Lower leg skin (tissue), 4 donors: ENCODE results near the gene CAB39L. TPM values are rescaled to one million over a fixed set of nuclear protein-coding genes. Genes with fewer than 3 reads are reported as not detected.
A peak's percentile ranks its signal among the peaks of the same experiment; 100 is the strongest.

ENCODE experiments used
- DNase-seq, 2 donors: peaks; one replicate each; pipeline ENCODE4 v3.0.0-alpha.2; 2019; ENCODE audit warnings: low spot score in 2 of 2
- H3K4me3 ChIP-seq: fragments of 200-600 bp; sonication (generic); 2 replicates; pipeline ENCODE4 v1.5.1; 2017; ENCODE audit warnings: mild to moderate bottlenecking, low read depth; ENCODE audit not compliant: poor library complexity, severe bottlenecking
- CTCF ChIP-seq, 3 donors: fragments of 450-650 bp; IDR thresholded peaks; one replicate each; pipeline ENCODE4 v1.5.1; 2016; ENCODE audit warnings: antibody characterized with exemption in 3 of 3, mild to moderate bottlenecking in 3 of 3, moderate library complexity in 2 of 3
- POLR2A ChIP-seq, 2 donors: fragments of 450-650 bp; IDR thresholded peaks; one replicate each; pipeline ENCODE4 v1.6.1; 2016 to 2017; ENCODE audit warnings: antibody characterized with exemption in 2 of 2, mild to moderate bottlenecking in 1 of 2, moderate library complexity in 1 of 2
- WGBS, 2 donors: methylation state at CpG; one replicate each; pipeline ENCODE4 v1.1.5; 2018; 5-methylcytosine and 5-hydroxymethylcytosine counted together
- intact Hi-C: fragments of 100-400 bp; cut with DNase I; formaldehyde crosslinking; loops from one replicate; pipeline ENCODE4 v1.15.0; 2023; ENCODE audit warnings: low total_unique reads
- total RNA-seq, 4 donors: library from RNA; depleted of rRNA; stranded (reverse); fragments of >200 nt; gene quantifications; one replicate each; pipeline ENCODE4 v1.1.0, GENCODE V29; 2016

CAB39L gene
- total RNA-seq: 10 to 100 TPM; 14.9 to 31.1 (median 26.3) TPM

- TF ChIP-seq CTCF (IDR thresholded peaks at IDR 0.05): no peak
- TF ChIP-seq POLR2A (IDR thresholded peaks at IDR 0.05): no peak
- peak within 1 kb of the TSS; percentile 80 for H3K4me3 ChIP-seq
- DNase-seq: peak; percentile 99 to 100
- intact Hi-C loops: loop anchor here (10.0 kb wide), 1 partner anchor 51 kb away; the partner anchor contains the start of gene PHF11
- 0 to 1% methylated on average over 26 to 51 of the region's 53 CpGs for WGBS, 2 donors
These were observed at the start of gene CAB39L, which contains the start of gene SETDB2 for GRCh38 chr13:49443704-49444523. CAB39L (minus strand) TSS chr13:49444064; CDS start chr13:49382910, 61,154 bp downstream. SETDB2 (plus strand) TSS chr13:49444274; CDS start chr13:49451894, 7,620 bp downstream.

GRCh38 chr13:49488563-49488962 is 44.7 kb upstream of the CAB39L start:
- TF ChIP-seq CTCF (IDR thresholded peaks at IDR 0.05) (no peak), POLR2A (IDR thresholded peaks at IDR 0.05) (no peak)
- DNase-seq: no peak
- 84 to 87% methylated on average over 2 of the region's 2 CpGs for WGBS, 2 donors
- H3K4me3 ChIP-seq: no peak overlapping the region
- intact Hi-C loops: no loop called here

- 40 to 49% methylated on average over 5 of the region's 5 CpGs for WGBS, 2 donors
- DNase-seq: peak in 1 of 2 donors; percentile 29
- intact Hi-C loops: no loop called here
These were observed 37.9 kb upstream of the CAB39L start for GRCh38 chr13:49481788-49482187.

GRCh38 chr13:49476529-49476928 is 32.7 kb upstream of the CAB39L start:
- TF ChIP-seq POLR2A (IDR thresholded peaks at IDR 0.05): no peak
- no peak for TF ChIP-seq CTCF (IDR thresholded peaks at IDR 0.05)
- WGBS, 2 donors: 92 to 94% methylated on average over 7 of the region's 7 CpGs
- no peak for DNase-seq
- no peak overlapping the region for H3K4me3 ChIP-seq
- intact Hi-C loops: no loop called here

More at GRCh38 chr13:49481788-49482187, 37.9 kb upstream of the CAB39L start:
- no peak overlapping the region for H3K4me3 ChIP-seq
- TF ChIP-seq CTCF (IDR thresholded peaks at IDR 0.05) (no peak), POLR2A (IDR thresholded peaks at IDR 0.05) (no peak)

- DNase-seq: no peak
- no peak overlapping the region for H3K4me3 ChIP-seq
- whole genome bisulfite sequencing, 2 donors: 39 to 48% methylated on average over 1 of the region's 1 CpG
- intact Hi-C loops: no loop called here
- no peak for TF ChIP-seq CTCF (IDR thresholded peaks at IDR 0.05)
These were observed 28.3 kb upstream of the CAB39L start for GRCh38 chr13:49472186-49472585.
